ENCODE measurements around the gene SLC39A11.
A peak's percentile ranks its signal among the peaks of the same experiment; 100 is the strongest.

Gene SLC39A11

GRCh38 chr17:72989074-72989610, 103.3 kb downstream of the SLC39A11 start:
- intact Hi-C loops (cut with DNase I) = loop anchor here (5.0 kb wide), 1 partner anchor 98 kb away; no protein-coding TSS in a partner anchor
- no peak for DNase-seq

- intact Hi-C loops (cut with DNase I) = loop anchor here (5.0 kb wide), 1 partner anchor 99 kb away; no protein-coding TSS in a partner anchor
- DNase-seq = no peak
Measured at GRCh38 chr17:72988451-72988850, 104.0 kb downstream of the SLC39A11 start.

- DNase-seq = no peak
- intact Hi-C loops (cut with DNase I) = loop anchor here (5.0 kb wide), 1 partner anchor 100 kb away; no protein-coding TSS in a partner anchor
Measured at GRCh38 chr17:72987166-72987565, 105.3 kb downstream of the SLC39A11 start.

- intact Hi-C loops (cut with DNase I) = loop anchor here (5.0 kb wide), 1 partner anchor 101 kb away; no protein-coding TSS in a partner anchor
- peak; percentile 45 to 92 (median 74) for DNase-seq
Measured at GRCh38 chr17:72985882-72986720, 106.4 kb downstream of the SLC39A11 start.

GRCh38 chr17:72984926-72985325, 107.6 kb downstream of the SLC39A11 start:
- intact Hi-C loops (cut with DNase I) = loop anchor here (5.0 kb wide), 2 partner anchors 102 to 172 kb away; no protein-coding TSS in a partner anchor
- DNase-seq = no peak

- intact Hi-C loops (cut with DNase I) = loop anchor here (5.0 kb wide), 1 partner anchor 173 kb away; no protein-coding TSS in a partner anchor
- no peak for DNase-seq
Measured at GRCh38 chr17:72984145-72984925, 108.2 kb downstream of the SLC39A11 start.

- intact Hi-C loops (cut with DNase I) = loop anchor here (5.0 kb wide), 1 partner anchor 175 kb away; no protein-coding TSS in a partner anchor
- DNase-seq = no peak
Measured at GRCh38 chr17:72982680-72983079, 109.8 kb downstream of the SLC39A11 start.

GRCh38 chr17:72978593-72979218, 113.8 kb downstream of the SLC39A11 start:
- intact Hi-C loops (cut with DNase I) = loop anchor here (10.0 kb wide), 1 partner anchor 244 kb away; no protein-coding TSS in a partner anchor
- DNase-seq = no peak

- intact Hi-C loops (cut with DNase I) = loop anchor here (10.0 kb wide), 1 partner anchor 243 kb away; no protein-coding TSS in a partner anchor
Measured at GRCh38 chr17:72977771-72978417, 114.6 kb downstream of the SLC39A11 start.

GRCh38 chr17:72976971-72977770, 115.3 kb downstream of the SLC39A11 start:
- intact Hi-C loops (cut with DNase I) = loop anchor here (10.0 kb wide), 1 partner anchor 242 kb away; no protein-coding TSS in a partner anchor
- DNase-seq = peak in 8 of 42 donors; percentile 7 to 46 (median 24)

More at GRCh38 chr17:72977771-72978417, 114.6 kb downstream of the SLC39A11 start:
- peak in 24 of 42 donors; percentile 29 to 81 (median 49) for DNase-seq

- intact Hi-C loops (cut with DNase I) = loop anchor here (10.0 kb wide), 1 partner anchor 241 kb away; no protein-coding TSS in a partner anchor
- no peak for DNase-seq
Measured at GRCh38 chr17:72975509-72975908, 117.0 kb downstream of the SLC39A11 start.

GRCh38 chr17:72974605-72975232, 117.8 kb downstream of the SLC39A11 start:
- DNase-seq = no peak
- intact Hi-C loops (cut with DNase I) = loop anchor here (10.0 kb wide), 1 partner anchor 240 kb away; no protein-coding TSS in a partner anchor

- intact Hi-C loops (cut with DNase I) = loop anchor here (10.0 kb wide), 1 partner anchor 238 kb away; no protein-coding TSS in a partner anchor
- no peak for DNase-seq
Measured at GRCh38 chr17:72972263-72972951, 120.1 kb downstream of the SLC39A11 start.

GRCh38 chr17:72971226-72971880, 121.1 kb downstream of the SLC39A11 start:
- intact Hi-C loops (cut with DNase I) = loop anchor here (10.0 kb wide), 1 partner anchor 237 kb away; no protein-coding TSS in a partner anchor
- DNase-seq = no peak

GRCh38 chr17:72970797-72971196, 121.7 kb downstream of the SLC39A11 start:
- intact Hi-C loops (cut with DNase I) = loop anchor here (10.0 kb wide), 1 partner anchor 236 kb away; no protein-coding TSS in a partner anchor
- DNase-seq = no peak

All from head of caudate nucleus (tissue), 42 donors.